Measurements from ENCODE around the gene CFAP61.

CFAP61 gene

GRCh38 chr20:20367575-20368417 lies 315.5 kb downstream of the CFAP61 start, which contains the start of gene INSM1:
TSS of gene INSM1 (plus strand) at chr20:20368104. CDS start at chr20:20368268, 164 bp downstream.
- peak; percentile 23 for DNase-seq

GRCh38 chr20:20368418-20369249 lies 316.3 kb downstream of the CFAP61 start:
- no peak for DNase-seq

GRCh38 chr20:20369250-20370093 lies 317.1 kb downstream of the CFAP61 start:
- DNase-seq, result peak; percentile 18

- no peak for DNase-seq
Measured at GRCh38 chr20:20370094-20370575, 317.8 kb downstream of the CFAP61 start.

GRCh38 chr20:20371083-20371482 lies 318.8 kb downstream of the CFAP61 start:
- DNase-seq, result no peak

DNA sequence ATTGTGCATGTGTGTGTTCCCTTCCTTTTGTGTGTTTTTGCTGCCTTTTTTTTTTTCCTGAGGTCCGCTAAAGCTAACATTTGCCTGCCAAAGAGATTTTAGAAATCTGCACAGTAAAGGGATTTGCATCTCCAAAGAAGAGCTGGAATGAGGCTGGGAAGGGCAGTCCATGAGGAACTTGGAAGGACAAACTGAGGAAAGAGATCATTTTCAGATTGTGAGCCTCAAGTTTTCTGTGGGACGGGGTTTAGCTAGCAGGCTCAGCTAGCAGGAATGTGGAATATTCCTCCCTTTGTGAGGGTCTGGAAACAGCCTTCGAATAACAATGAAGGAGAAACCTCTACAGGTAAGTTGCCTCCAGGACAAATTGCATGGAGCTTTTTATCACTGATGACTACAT lies 319.3 kb downstream of the CFAP61 start:
- DNase-seq, result no peak

DNA sequence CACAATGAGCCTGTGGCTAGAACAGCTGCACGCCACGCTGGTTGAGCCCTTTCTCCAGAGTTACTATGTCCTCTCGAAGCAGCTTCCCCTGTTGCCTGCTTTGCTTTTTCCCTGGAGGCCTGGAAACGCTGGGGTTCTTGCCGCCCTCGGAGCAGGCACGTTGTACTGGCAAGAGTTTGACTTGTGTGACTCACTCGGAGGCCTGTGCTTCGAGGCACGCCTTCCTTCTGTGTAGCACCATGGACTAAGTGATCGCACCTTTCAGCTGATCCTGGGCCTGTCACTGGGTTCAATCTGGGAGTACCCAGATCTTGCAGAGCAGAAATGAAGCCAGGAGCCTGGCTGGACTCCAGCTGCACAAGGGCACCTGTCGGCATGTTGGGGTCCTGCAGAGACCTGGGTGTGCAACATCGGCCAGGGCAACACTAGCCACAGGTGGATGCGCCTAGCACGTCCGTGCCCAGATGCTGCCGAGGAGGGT lies 320.8 kb downstream of the CFAP61 start:
- DNase-seq, result no peak

- DNase-seq, result no peak
Measured at GRCh38 chr20:20375862-20376261, 323.5 kb downstream of the CFAP61 start.

DNA sequence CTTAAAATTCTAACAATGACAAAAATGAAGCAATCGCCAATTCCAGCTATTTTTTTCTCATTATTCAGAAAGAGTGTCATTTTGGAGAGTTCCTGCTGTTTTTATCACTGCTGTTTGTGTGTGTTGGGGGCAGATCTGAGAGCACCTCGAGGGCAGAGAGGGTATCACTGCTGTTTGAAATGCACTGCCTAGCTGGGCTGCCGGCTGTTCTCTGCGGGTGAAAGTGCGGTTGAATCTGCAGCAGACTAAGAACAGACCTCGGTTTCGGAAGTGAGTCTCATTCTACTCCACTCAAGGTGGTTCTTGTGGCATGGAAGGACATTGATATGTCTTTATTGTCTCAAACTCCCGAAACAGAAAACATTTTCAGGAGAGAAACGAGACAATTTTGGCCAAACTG lies 333.9 kb downstream of the CFAP61 start:
- no peak for DNase-seq

DNA sequence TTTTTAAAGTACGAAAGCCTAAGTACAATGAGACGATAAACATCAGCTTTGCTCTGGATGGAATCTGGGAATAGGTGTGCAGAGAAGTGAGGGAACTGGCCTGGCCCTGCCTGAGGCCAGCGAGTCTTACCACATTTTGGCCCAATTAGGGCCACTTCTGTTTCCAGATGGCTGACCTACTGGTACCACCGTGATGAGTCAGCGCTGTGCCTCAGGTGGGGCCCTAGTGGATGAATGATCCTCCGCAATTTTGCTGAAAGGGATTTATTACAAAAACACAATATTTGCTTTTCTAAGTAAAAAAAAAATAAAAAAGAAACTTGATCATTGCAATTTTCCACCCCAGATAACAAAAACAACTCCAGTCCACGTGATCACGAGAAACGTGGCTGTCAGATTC lies 338.1 kb downstream of the CFAP61 start:
- DNase-seq, result no peak

- no peak for DNase-seq
Measured at GRCh38 chr20:20391115-20391514, 338.8 kb downstream of the CFAP61 start.

DNA sequence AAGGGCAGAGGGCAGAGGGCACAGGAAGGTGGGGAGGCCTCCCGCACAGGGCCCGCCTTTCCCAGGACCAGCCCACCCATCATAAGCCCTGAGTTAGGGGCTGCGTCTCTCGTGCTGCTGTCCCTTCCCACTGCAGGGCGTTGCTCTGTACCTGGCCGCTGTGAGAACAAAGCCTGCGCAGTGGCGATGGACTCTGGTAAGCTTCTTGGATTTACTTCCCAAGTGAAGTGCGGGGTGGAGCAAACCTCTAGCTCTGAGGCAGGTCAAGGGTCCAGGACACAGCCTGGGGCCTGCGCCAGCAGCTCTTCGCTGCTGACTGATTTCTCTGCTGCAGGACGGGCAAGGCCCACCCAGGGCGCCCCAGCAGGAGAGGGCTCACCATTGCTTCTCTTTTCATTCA lies 339.4 kb downstream of the CFAP61 start:
- no peak for DNase-seq

GRCh38 chr20:20393207-20394120 lies 341.1 kb downstream of the CFAP61 start:
- DNase-seq, result no peak

- no peak for DNase-seq
Measured at GRCh38 chr20:20395087-20395486, 342.8 kb downstream of the CFAP61 start.

DNA sequence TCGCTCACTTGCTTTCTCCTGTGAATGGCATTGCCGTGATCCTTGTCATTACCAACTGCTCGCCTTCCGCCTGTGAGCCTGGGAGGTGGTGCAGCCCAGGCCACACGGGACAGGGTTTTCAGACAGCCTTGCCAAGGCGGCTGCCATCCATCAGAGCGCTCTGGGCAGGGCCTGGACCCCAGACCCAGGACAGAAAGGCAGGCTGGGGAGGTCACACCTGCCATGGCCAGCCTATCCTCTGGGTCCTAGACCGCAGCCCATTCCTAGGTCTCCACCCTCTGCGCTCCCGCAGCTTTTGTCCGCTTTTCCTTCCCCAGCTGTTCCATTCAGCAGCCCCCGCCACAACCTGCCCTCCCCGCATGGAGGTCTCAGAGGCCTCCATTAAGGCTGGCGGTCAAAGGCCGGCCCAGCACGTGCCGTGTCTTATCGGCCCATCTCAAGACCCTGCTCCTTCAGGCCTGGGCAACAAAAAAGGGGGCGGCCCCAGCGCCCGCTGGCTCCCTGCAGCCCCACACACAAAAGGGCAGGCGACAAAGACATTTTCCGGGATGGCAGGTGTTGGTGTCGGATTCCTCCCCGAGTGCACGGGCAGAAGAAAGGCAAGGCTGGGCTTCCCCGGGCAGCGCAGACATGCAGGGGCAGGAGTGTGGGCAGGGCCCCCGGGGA lies 343.7 kb downstream of the CFAP61 start:
- DNase-seq, result no peak

- no peak for DNase-seq
Measured at GRCh38 chr20:20396794-20397193, 344.5 kb downstream of the CFAP61 start.

GRCh38 chr20:20398123-20398522 lies 345.8 kb downstream of the CFAP61 start:
- no peak for DNase-seq

GRCh38 chr20:20399531-20400500 lies 347.5 kb downstream of the CFAP61 start:
- DNase-seq, result no peak

DNA sequence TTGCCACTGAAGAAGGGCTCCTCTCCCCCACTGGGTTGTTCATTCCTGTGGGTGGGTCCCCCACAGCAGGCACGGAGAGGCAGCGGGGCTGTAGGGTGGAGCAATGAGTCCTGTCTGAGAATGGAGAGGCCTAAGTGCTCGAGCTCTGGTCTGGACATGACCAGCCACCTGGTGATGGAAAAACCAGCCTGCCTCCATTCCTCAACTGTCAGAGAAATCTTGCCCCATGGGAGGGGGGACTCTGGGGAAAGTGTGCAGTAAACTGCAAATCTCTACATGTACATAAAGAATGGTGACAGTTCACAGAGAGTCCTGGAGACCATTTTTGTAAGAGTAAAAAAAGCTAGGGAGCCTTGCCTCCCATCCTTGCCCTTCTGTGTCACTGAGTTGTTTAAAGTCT lies 349.7 kb downstream of the CFAP61 start:
- no peak for DNase-seq

DNA sequence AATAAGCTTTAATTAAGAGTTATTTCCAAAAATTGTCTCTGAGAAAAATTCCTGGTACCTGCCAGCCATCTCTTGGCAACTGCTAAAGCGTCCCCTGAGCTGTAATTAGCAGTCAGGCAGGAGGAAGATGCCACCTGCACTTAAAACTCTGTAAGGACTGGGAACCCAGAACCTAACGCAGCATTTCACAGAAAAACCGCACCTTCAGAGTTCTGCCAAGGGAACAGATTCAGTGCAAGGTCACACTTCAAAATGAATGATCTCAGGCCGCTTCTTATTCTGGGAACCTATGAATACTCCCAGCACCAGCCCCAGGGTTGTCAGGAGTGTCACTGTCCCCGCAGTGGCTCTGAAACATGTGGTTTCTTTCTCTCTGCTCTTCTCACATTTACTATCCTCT lies 352.3 kb downstream of the CFAP61 start:
- no peak for DNase-seq

Measured in activated CD4-positive, alpha-beta T cell treated with anti-CD3 and anti-CD28 coated beads, Interleukin-10, Interleukin-2, amounts not matched to agents 100 ng/mL and 50 ng/mL, durations not matched to agents 16 hours and 8 hours (primary cell).